Cardiac atrium fibroblast (primary cell): ENCODE data around the gene ZNF436. TPM values are rescaled to one million over a fixed set of nuclear protein-coding genes. Genes with fewer than 3 reads are reported as not detected.

Source experiments
- total RNA-seq: library from RNA; depleted of rRNA; stranded (reverse); fragments of >200 nt; gene quantifications from 2 replicates; pipeline ENCODE4 v1.2.3, GENCODE V29; 2015

The ZNF436 gene
- 12.2 and 15.3 TPM in 2 replicates for total RNA-seq

DNA sequence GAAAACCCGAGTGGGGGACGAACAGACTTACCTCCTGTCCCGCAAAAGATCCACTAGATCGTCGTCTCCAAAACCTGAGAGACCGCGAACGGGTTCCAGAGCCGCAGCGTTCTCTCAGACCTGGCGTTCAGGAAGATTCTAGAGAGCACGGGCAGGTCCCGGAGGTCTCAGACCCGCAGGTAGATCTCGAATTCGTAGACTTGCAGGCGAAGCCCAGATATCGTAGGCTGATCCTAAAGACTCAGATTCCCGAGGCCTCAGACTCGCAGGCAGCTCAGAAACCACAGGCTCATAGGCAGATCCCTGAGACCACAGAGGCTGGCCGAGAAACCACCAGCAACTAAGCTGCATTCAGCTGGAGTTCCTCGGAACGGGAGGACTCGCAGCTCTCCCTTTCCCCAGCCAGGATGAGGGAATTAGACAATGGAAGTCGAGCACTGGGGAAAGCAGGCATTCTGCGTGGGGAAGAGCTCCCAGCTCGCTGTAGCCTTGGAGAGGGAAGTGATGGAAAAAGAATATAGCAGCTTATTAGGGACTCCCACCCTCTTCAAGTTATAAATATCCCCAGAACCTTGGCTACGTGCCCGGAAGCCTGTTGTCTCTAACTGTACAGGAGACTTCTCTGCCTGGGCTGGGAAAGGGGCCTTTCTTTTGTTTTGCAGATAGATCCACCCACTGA is at the start of gene ZNF436:
TSS of gene ZNF436 (minus strand) at position 502 of the 679 bp plus-strand sequence. CDS start 1,831 bp downstream, outside the sequence.

DNA sequence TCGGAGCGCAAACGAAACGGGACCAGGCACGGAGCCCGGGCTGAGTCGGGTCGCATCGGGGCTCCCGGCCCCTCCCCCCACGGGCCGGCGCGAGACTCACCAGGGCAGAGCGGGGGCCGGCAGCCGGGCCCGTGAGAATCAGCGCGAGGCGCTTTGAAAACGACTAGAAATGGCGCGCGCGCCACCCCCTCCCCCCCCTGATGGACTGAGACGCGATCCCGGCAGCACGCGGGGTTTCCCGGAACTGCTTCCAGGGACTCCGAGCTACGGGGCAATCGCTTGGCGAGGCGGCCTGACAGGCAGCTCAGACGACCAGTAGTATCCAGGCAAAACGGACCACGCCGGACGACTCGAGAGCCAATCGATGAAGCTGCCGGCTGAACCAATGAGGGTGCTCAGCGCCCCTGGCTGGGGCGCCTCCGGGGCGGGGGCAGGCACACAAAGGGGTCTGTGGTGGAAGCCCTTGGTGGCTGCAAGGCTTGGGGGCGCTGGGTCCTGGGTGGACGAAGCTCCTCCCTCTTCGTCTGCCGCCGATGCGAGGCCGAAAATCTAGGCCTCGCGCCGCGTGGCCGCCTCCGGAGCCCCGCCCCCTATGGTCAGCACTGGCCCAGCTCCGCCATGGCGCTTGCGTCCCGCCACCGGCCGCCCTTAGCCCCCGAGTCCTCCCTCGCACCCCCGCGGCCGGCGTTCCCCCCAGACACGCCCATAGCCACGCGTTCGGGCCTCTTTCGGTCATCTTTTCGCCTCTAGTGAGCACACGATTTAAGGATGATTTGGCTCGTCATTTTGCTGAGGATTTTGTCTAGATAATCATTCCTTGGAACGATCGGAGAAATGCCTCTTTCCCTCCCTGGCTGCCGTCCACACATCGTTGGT is 25.3 kb downstream of the ZNF436 start, which contains the start of gene HNRNPR:
TSS of gene HNRNPR (minus strand) at position 174 of the 876 bp plus-strand sequence. CDS start 3,276 bp downstream, outside the sequence.

Other genes with a start within 250 kb of the ZNF436 start
- 20.8 and 25.9 TPM in 2 replicates for gene LUZP1, start 201.0 kb downstream of the ZNF436 start, total RNA-seq
- gene HTR1D, start 152.3 kb downstream of the ZNF436 start, total RNA-seq, result not detected in 2 replicates
- 66.1 and 67.1 TPM in 2 replicates for gene HNRNPR, start 25.6 kb downstream of the ZNF436 start, total RNA-seq
- 3.2 and 3.6 TPM in 2 replicates for gene TCEA3, start 54.9 kb upstream of the ZNF436 start, total RNA-seq
- 37.7 and 41.9 TPM in 2 replicates for gene ASAP3, start 114.3 kb upstream of the ZNF436 start, total RNA-seq
- under 0.01 and 0.81 TPM in 2 replicates for gene E2F2, start 161.4 kb upstream of the ZNF436 start, total RNA-seq
- gene ID3, start 189.7 kb upstream of the ZNF436 start, total RNA-seq, result 655 and 658 TPM in 2 replicates